ENCODE measurements around the gene PLCH2. TPM values are rescaled to one million over a fixed set of nuclear protein-coding genes. Genes with fewer than 3 reads are reported as not detected.

The PLCH2 gene
- total and polyA plus RNA-seq, 2 of the 13 experiments (the other 11 are each of a cell fraction or from before 2014, with no cell fraction given), result 0.15 to 0.67 TPM

DNA sequence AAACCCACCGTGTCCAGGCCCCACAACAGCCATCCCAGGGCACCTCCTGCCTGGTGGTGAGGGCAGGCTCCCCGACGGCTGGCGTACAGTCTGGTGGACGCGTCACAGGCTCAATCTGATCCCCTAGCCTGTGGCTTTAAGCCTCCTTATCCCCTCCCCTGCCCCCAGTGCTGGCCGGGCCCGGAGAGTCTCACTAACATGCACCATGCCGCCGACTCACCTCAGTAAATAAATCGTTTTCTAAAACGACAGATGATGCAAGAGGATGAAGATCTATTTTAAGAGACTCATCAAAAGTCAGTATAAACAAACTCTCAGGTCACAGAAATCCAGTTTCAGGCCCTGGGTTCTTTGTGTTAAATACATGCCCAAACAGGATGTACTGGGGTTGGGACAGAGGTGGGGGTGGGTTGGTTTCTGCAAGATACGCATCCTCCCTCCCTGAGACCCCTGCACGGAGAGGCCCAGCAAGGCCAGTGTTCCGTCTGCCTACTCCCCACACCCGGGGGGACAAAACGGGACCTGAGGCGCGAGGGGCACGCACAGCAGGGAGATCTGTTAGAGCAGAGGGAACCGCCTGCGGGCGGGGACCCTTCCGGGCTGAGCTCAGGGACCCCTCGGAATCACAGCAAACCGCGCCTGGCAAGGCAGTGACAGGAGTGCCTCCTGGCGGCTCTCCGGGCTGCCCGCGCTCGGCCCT lies 47.3 kb downstream of the PLCH2 start:
- BruUV-seq (replicated peaks), result no TSS peak
- 73% methylated on average over 16 of the region's 32 CpGs for WGBS (ENCODE audit: low lambda C conversion rate)
- ChIA-PET POLR2A (no interaction called here), CTCF (ENCODE audit: low intra/inter-chr PET ratio, low total read pairs) (no interaction called here)
- Histone ChIP-seq H3K4me3 (replicated peaks in 1 of 3; ENCODE audit: insufficient read depth in 1 of 3, low read depth in 2 of 3, low read length in 3 of 3) (no peak overlapping the region), H3K4me2 (ENCODE audit: low read depth, low read length) (peak overlapping the region; percentile 92; the same call in 1 of the 2 replicates), H3K27me3 (ENCODE audit: control insufficient read depth in 1 of 2, insufficient read depth in 2 of 2, low read length in 2 of 2) (peaks cover 6 to 16% of the 10 kb centered on the region in 2 experiments), H3K9ac (ENCODE audit: insufficient read depth, low read depth, low read length) (no peak overlapping the region), H3K27ac (ENCODE audit: extremely low read length, insufficient read depth, low read length) (no peak overlapping the region), H4K20me1 (ENCODE audit: insufficient read depth, low read length) (peaks cover 34% of the 10 kb centered on the region), H2AFZ (ENCODE audit: low read length) (no peak overlapping the region), H3K36me3 (replicated peaks in 1 of 2; ENCODE audit: control insufficient read depth in 1 of 2, insufficient read depth in 2 of 2, low read length in 2 of 2) (peaks cover 15 to 36% of the 10 kb centered on the region in 2 experiments; a peak in 4 of 5 replicates), H3K4me1 (ENCODE audit: insufficient read depth, low read length) (peaks cover 53% of the 10 kb centered on the region), H3K9me3 (ENCODE audit: low read length) (no peaks in the 10 kb centered on the region), H3K79me2 (ENCODE audit: insufficient read depth, low read length) (peaks cover 35% of the 10 kb centered on the region)
- ATAC-seq (no peak), FAIRE-seq (no peak), DNase-seq (ENCODE audit: low spot score) (no peak)
- intact Hi-C loops (cut with micrococcal nuclease; ENCODE audit: unreplicated experiment), result no loop called here
- in situ Hi-C loops (cut with HindIII; ENCODE audit: extremely low pct_ligation_motif_present, low pct_unique_long_range_greater_than_20kb), result loop anchor here (25.0 kb wide), 1 partner anchor 336 kb away; the partner anchor contains the start of gene FAAP20
- TF ChIP-seq ZNF432 (CRISPR knock-in tag; IDR thresholded peaks at IDR 0.05; ENCODE audit: borderline replicate concordance), result no peak
- TF ChIP-seq, protein P1, sequence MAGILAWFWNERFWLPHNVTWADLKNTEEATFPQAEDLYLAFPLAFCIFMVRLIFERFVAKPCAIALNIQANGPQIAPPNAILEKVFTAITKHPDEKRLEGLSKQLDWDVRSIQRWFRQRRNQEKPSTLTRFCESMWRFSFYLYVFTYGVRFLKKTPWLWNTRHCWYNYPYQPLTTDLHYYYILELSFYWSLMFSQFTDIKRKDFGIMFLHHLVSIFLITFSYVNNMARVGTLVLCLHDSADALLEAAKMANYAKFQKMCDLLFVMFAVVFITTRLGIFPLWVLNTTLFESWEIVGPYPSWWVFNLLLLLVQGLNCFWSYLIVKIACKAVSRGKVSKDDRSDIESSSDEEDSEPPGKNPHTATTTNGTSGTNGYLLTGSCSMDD (CRISPR knock-in tag; IDR thresholded peaks at IDR 0.05), result no peak
- TF ChIP-seq ZNF550 (CRISPR knock-in tag; IDR thresholded peaks at IDR 0.05; ENCODE audit: borderline replicate concordance), result no peak
- TF ChIP-seq, protein P2, sequence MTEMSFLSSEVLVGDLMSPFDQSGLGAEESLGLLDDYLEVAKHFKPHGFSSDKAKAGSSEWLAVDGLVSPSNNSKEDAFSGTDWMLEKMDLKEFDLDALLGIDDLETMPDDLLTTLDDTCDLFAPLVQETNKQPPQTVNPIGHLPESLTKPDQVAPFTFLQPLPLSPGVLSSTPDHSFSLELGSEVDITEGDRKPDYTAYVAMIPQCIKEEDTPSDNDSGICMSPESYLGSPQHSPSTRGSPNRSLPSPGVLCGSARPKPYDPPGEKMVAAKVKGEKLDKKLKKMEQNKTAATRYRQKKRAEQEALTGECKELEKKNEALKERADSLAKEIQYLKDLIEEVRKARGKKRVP (CRISPR knock-in tag; IDR thresholded peaks at IDR 0.05), result peak in 1 of 2 experiments; percentile 36; a peak in 1 of 4 replicates
- TF ChIP-seq, protein P3, sequence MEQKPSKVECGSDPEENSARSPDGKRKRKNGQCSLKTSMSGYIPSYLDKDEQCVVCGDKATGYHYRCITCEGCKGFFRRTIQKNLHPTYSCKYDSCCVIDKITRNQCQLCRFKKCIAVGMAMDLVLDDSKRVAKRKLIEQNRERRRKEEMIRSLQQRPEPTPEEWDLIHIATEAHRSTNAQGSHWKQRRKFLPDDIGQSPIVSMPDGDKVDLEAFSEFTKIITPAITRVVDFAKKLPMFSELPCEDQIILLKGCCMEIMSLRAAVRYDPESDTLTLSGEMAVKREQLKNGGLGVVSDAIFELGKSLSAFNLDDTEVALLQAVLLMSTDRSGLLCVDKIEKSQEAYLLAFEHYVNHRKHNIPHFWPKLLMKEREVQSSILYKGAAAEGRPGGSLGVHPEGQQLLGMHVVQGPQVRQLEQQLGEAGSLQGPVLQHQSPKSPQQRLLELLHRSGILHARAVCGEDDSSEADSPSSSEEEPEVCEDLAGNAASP (CRISPR knock-in tag; IDR thresholded peaks at IDR 0.05; ENCODE audit: borderline replicate concordance), result no peak
- TF ChIP-seq FOSL2 (CRISPR knock-in tag; IDR thresholded peaks at IDR 0.05), result 0 out of 2 replicates have a peak, but pooled peaks have one; percentile 19
- TF ChIP-seq SYNCRIP (IDR thresholded peaks at IDR 0.05; ENCODE audit: insufficient read depth, low read depth, low read length), result no peak
- TF ChIP-seq, protein P4, sequence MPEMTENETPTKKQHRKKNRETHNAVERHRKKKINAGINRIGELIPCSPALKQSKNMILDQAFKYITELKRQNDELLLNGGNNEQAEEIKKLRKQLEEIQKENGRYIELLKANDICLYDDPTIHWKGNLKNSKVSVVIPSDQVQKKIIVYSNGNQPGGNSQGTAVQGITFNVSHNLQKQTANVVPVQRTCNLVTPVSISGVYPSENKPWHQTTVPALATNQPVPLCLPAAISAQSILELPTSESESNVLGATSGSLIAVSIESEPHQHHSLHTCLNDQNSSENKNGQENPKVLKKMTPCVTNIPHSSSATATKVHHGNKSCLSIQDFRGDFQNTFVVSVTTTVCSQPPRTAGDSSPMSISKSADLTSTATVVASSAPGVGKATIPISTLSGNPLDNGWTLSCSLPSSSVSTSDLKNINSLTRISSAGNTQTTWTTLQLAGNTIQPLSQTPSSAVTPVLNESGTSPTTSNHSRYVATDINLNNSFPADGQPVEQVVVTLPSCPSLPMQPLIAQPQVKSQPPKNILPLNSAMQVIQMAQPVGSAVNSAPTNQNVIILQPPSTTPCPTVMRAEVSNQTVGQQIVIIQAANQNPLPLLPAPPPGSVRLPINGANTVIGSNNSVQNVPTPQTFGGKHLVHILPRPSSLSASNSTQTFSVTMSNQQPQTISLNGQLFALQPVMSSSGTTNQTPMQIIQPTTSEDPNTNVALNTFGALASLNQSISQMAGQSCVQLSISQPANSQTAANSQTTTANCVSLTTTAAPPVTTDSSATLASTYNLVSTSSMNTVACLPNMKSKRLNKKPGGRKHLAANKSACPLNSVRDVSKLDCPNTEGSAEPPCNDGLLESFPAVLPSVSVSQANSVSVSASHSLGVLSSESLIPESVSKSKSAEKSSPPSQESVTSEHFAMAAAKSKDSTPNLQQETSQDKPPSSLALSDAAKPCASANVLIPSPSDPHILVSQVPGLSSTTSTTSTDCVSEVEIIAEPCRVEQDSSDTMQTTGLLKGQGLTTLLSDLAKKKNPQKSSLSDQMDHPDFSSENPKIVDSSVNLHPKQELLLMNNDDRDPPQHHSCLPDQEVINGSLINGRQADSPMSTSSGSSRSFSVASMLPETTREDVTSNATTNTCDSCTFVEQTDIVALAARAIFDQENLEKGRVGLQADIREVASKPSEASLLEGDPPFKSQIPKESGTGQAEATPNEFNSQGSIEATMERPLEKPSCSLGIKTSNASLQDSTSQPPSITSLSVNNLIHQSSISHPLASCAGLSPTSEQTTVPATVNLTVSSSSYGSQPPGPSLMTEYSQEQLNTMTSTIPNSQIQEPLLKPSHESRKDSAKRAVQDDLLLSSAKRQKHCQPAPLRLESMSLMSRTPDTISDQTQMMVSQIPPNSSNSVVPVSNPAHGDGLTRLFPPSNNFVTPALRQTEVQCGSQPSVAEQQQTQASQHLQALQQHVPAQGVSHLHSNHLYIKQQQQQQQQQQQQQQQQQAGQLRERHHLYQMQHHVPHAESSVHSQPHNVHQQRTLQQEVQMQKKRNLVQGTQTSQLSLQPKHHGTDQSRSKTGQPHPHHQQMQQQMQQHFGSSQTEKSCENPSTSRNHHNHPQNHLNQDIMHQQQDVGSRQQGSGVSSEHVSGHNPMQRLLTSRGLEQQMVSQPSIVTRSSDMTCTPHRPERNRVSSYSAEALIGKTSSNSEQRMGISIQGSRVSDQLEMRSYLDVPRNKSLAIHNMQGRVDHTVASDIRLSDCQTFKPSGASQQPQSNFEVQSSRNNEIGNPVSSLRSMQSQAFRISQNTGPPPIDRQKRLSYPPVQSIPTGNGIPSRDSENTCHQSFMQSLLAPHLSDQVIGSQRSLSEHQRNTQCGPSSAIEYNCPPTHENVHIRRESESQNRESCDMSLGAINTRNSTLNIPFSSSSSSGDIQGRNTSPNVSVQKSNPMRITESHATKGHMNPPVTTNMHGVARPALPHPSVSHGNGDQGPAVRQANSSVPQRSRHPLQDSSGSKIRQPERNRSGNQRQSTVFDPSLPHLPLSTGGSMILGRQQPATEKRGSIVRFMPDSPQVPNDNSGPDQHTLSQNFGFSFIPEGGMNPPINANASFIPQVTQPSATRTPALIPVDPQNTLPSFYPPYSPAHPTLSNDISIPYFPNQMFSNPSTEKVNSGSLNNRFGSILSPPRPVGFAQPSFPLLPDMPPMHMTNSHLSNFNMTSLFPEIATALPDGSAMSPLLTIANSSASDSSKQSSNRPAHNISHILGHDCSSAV (CRISPR knock-in tag; IDR thresholded peaks at IDR 0.05; ENCODE audit: borderline replicate concordance), result no peak
- TF ChIP-seq, protein P5, sequence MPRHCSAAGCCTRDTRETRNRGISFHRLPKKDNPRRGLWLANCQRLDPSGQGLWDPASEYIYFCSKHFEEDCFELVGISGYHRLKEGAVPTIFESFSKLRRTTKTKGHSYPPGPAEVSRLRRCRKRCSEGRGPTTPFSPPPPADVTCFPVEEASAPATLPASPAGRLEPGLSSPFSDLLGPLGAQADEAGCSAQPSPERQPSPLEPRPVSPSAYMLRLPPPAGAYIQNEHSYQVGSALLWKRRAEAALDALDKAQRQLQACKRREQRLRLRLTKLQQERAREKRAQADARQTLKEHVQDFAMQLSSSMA (CRISPR knock-in tag; IDR thresholded peaks at IDR 0.05), result no peak
- TF ChIP-seq ZNF121 (CRISPR knock-in tag; IDR thresholded peaks at IDR 0.05), result peak; percentile 83

Measured in HepG2 (cell line).